Neuronal stem cell (in vitro differentiated cells): ENCODE data around the gene ALG14.
A peak's percentile ranks its signal among the peaks of the same experiment; 100 is the strongest.

Source experiments
- DNase-seq: peaks from one replicate; pipeline ENCODE4 v3.0.0-alpha.2; 2013; ENCODE audit warnings: low spot score
- H2AFZ ChIP-seq: one replicate; pipeline ENCODE4 v1.6.1; 2013; ENCODE audit warnings: mild to moderate bottlenecking, low read length, inconsistent platforms
- H2AK5ac ChIP-seq: 2 replicates; pipeline ENCODE4 v1.6.1; 2013; ENCODE audit warnings: low read depth, mild to moderate bottlenecking, inconsistent platforms, low read length, moderate library complexity, mixed read lengths
- H2BK120ac ChIP-seq: 2 replicates; pipeline ENCODE4 v1.6.1; 2013; ENCODE audit warnings: low read depth, mild to moderate bottlenecking, inconsistent platforms, low read length, moderate library complexity, mixed read lengths
- H2BK12ac ChIP-seq: one replicate; pipeline ENCODE4 v1.6.1; 2013; ENCODE audit warnings: low read length, inconsistent platforms
- H2BK15ac ChIP-seq: 2 replicates; pipeline ENCODE4 v1.6.1; 2013; ENCODE audit warnings: mild to moderate bottlenecking, low read length, inconsistent platforms, mixed read lengths
- H2BK5ac ChIP-seq: one replicate; pipeline ENCODE4 v1.6.1; 2013; ENCODE audit warnings: inconsistent platforms, mild to moderate bottlenecking, low read length, moderate library complexity
- H3K14ac ChIP-seq: one replicate; pipeline ENCODE4 v1.6.1; 2013; ENCODE audit warnings: low read length, inconsistent platforms
- H3K18ac ChIP-seq: 2 replicates; pipeline ENCODE4 v1.6.1; 2013; ENCODE audit warnings: low read length, inconsistent platforms
- H3K23ac ChIP-seq: 2 replicates; pipeline ENCODE4 v1.6.1; 2013; ENCODE audit warnings: low read depth, mild to moderate bottlenecking, mixed read lengths, low read length, inconsistent platforms; ENCODE audit not compliant: poor library complexity
- H3K27ac ChIP-seq: replicated peaks from 3 replicates; pipeline ENCODE4 v1.5.1; 2013; ENCODE audit warnings: low read length, inconsistent platforms
- H3K27me3 ChIP-seq, 3 experiments: 2 replicates each; pipeline ENCODE4 v1.6.1; 2013; ENCODE audit warnings: low read length in 3 of 3, mild to moderate bottlenecking in 2 of 3, inconsistent platforms in 1 of 3, low read depth in 1 of 3, mixed read lengths in 1 of 3, moderate library complexity in 1 of 3; ENCODE audit not compliant: control insufficient read depth in 3 of 3, insufficient read depth in 3 of 3
- H3K36me3 ChIP-seq, 2 donors: replicated peaks in 1 of 2; 2 replicates each; pipeline ENCODE4 v1.6.1; 2013; ENCODE audit warnings: low read length in 2 of 2; ENCODE audit not compliant: control insufficient read depth in 2 of 2, insufficient read depth in 2 of 2
- H3K4ac ChIP-seq: 2 replicates; pipeline ENCODE4 v1.6.1; 2013; ENCODE audit warnings: inconsistent platforms, mild to moderate bottlenecking, low read length, moderate library complexity
- H3K4me1 ChIP-seq, 2 donors: 1 replicate in 1 of 2; 2 replicates in 1 of 2; pipeline ENCODE4 v1.6.1; 2013; ENCODE audit warnings: low read length in 2 of 2, low read depth in 1 of 2; ENCODE audit not compliant: control insufficient read depth in 2 of 2, insufficient read depth in 1 of 2
- H3K4me2 ChIP-seq: one replicate; pipeline ENCODE4 v1.6.1; 2013; ENCODE audit warnings: mild to moderate bottlenecking, low read length, inconsistent platforms; ENCODE audit not compliant: insufficient read depth, poor library complexity, severe bottlenecking
- H3K4me3 ChIP-seq, 2 donors: 2 replicates each; pipeline ENCODE4 v1.5.1; 2013; ENCODE audit warnings: low read length in 2 of 2, mild to moderate bottlenecking in 2 of 2, inconsistent platforms in 1 of 2, moderate library complexity in 1 of 2
- H3K79me1 ChIP-seq: one replicate; pipeline ENCODE4 v1.6.1; 2013; ENCODE audit warnings: low read depth, mild to moderate bottlenecking, inconsistent platforms, low read length, moderate library complexity
- H3K9ac ChIP-seq: one replicate; pipeline ENCODE4 v1.6.1; 2013; ENCODE audit warnings: mild to moderate bottlenecking, low read depth, low read length, inconsistent platforms; ENCODE audit not compliant: poor library complexity
- H3K9me3 ChIP-seq, 2 donors: replicated peaks in 1 of 2; 2 replicates each; pipeline versions ENCODE3 to v1.6.1; 2013; ENCODE audit warnings: low read length in 2 of 2, mild to moderate bottlenecking in 2 of 2, inconsistent platforms in 1 of 2, low read depth in 1 of 2, mixed read lengths in 1 of 2, moderate library complexity in 1 of 2; ENCODE audit not compliant: control insufficient read depth in 2 of 2, insufficient read depth in 1 of 2
- H4K8ac ChIP-seq: one replicate; pipeline ENCODE4 v1.6.1; 2013; ENCODE audit warnings: low read depth, mild to moderate bottlenecking, inconsistent platforms, low read length, moderate library complexity
- H4K91ac ChIP-seq: one replicate; pipeline ENCODE4 v1.6.1; 2013; ENCODE audit warnings: low read length, low read depth, mild to moderate bottlenecking, inconsistent platforms; ENCODE audit not compliant: poor library complexity
- WGBS, 2 donors: extraction: QIAGEN DNeasy Blood & Tissue Kit; methylation state at CpG; one replicate each; pipeline ENCODE4 v1.1.7; 2013; ENCODE audit warnings: missing lambda C conversion rate in 2 of 2, mixed read lengths in 1 of 2; ENCODE audit not compliant: insufficient read length in 2 of 2, insufficient replicate concordance in 1 of 2; ENCODE audit errors: extremely low coverage in 2 of 2; 5-methylcytosine and 5-hydroxymethylcytosine counted together

Gene ALG14

GRCh38 chr1:94927405-94928175 lies 145.2 kb downstream of the ALG14 start:
- peaks cover 4% of the 10 kb centered on the region for H3K79me1 ChIP-seq
- no CpG with 5 or more reads among the region's 40 CpGs for WGBS, 2 donors
- peak overlapping the region; percentile 91 for H3K4me2 ChIP-seq
- peaks cover 23 to 28% of the 10 kb centered on the region in 2 donors for H3K4me1 ChIP-seq
- H3K14ac ChIP-seq, result no peak overlapping the region
- H3K27ac ChIP-seq, result peak overlapping the region; percentile 93
- H3K36me3 ChIP-seq, result peaks cover 3 to 36% of the 10 kb centered on the region in 2 donors
- H2AFZ ChIP-seq, result peak overlapping the region; percentile 80
- H3K4ac ChIP-seq, result no peak overlapping the region
- no peak overlapping the region for H4K91ac ChIP-seq
- H3K4me3 ChIP-seq, result peak overlapping the region; percentile 73 to 76
- H3K9ac ChIP-seq, result peak overlapping the region; percentile 90
- H2BK5ac ChIP-seq, result peak overlapping the region; percentile 95
- H2AK5ac ChIP-seq, result peak overlapping the region; percentile 85
- peaks cover 0 to 8% of the 10 kb centered on the region in 2 donors for H3K9me3 ChIP-seq
- H2BK120ac ChIP-seq, result peak overlapping the region; percentile 21
- no peak overlapping the region for H2BK12ac ChIP-seq
- peak overlapping the region; percentile 65 for H3K23ac ChIP-seq
- no peak overlapping the region for H4K8ac ChIP-seq
- H2BK15ac ChIP-seq, result no peak overlapping the region
- peak overlapping the region; percentile 95 for H3K18ac ChIP-seq
- DNase-seq, result peak; percentile 66
- no peaks in the 10 kb centered on the region for H3K27me3 ChIP-seq

- Histone ChIP-seq H3K27me3 (no peaks in the 10 kb centered on the region), H2AK5ac (peak within 1 kb of the TSS; percentile 99), H2AFZ (peak within 1 kb of the TSS; percentile 80), H2BK12ac (peak within 1 kb of the TSS; percentile 35), H3K18ac (peak within 1 kb of the TSS; percentile 100), H2BK5ac (peak within 1 kb of the TSS; percentile 100), H3K9me3 (peaks cover 0 to 8% of the 10 kb centered on the region in 2 donors), H2BK120ac (peak within 1 kb of the TSS; percentile 100), H3K4me2 (peak within 1 kb of the TSS; percentile 91), H3K27ac (peak within 1 kb of the TSS; percentile 99), H3K36me3 (peaks cover 3 to 37% of the 10 kb centered on the region in 2 donors), H3K4me1 (peaks cover 25 to 28% of the 10 kb centered on the region in 2 donors), H3K79me1 (peaks cover 4% of the 10 kb centered on the region), H3K4ac (peak within 1 kb of the TSS; percentile 87), H3K14ac (peak within 1 kb of the TSS; percentile 98), H4K8ac (no peak within 1 kb of the TSS), H2BK15ac (peak within 1 kb of the TSS; percentile 99), H3K23ac (peak within 1 kb of the TSS; percentile 96), H4K91ac (peak within 1 kb of the TSS; percentile 90), H3K4me3 (peak within 1 kb of the TSS; percentile 76 to 98), H3K9ac (peak within 1 kb of the TSS; percentile 96)
- no CpG with 5 or more reads among the region's 57 CpGs for WGBS, 2 donors
- peak; percentile 94 for DNase-seq
Measured at GRCh38 chr1:94926915-94927404, 145.8 kb downstream of the ALG14 start, which contains the start of gene CNN3. Gene CNN3 (minus strand): TSS chr1:94927110. CDS start chr1:94926894, 216 bp downstream.

DNA sequence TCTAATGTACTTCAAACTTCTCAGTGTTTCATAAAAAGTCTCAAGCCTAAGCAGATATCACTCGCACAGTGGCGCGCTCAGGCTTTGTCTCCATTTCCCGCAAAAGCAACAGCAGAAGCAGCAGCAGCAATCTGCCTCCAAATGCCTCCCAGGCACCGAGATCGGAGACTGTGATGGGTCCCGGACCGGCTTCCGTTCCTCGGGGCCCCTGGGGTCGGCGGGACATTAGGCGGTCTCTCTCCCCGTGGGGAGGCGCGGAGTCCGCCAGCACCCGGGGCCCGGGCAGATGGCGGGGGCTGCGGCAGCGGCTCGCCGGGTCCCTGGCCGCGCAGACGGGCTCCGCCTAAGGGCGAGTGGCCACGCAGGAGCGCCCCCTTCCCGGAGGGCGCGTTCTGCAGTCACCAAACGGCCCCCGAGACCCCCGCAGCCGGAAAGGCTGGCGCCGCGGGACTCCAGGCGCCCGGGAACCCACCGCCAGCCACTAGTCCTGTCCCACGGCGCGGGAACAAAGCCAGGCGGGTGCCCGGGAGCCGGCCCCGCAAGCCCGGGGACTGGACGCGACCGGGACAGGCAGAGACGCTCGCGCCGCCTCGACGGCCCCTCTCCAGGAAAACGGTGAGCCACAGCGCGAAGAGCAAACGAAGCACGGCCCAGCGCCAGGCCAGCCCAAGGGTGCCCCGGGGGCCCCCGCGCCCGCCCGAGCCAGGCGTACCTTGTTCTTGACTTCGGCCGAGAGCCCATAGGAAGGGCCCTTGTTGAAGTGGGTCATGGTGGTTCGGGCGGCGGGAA lies 146.4 kb downstream of the ALG14 start:
- Histone ChIP-seq H3K27me3 (no peaks in the 10 kb centered on the region), H3K9ac (peak overlapping the region; percentile 96), H3K4ac (peak overlapping the region; percentile 87), H3K9me3 (peaks cover 0 to 6% of the 10 kb centered on the region in 2 donors), H4K91ac (peak overlapping the region; percentile 90), H2AFZ (peak overlapping the region; percentile 42), H3K23ac (peak overlapping the region; percentile 96), H3K4me2 (peak overlapping the region; percentile 56), H2BK120ac (peak overlapping the region; percentile 100), H3K36me3 (peaks cover 1 to 41% of the 10 kb centered on the region in 2 donors), H3K14ac (peak overlapping the region; percentile 98), H2BK12ac (peak overlapping the region; percentile 35), H2BK15ac (peak overlapping the region; percentile 99), H3K18ac (peak overlapping the region; percentile 100), H2BK5ac (peak overlapping the region; percentile 100), H3K27ac (peak overlapping the region; percentile 99), H3K4me1 (peaks cover 26 to 28% of the 10 kb centered on the region in 2 donors), H3K79me1 (peaks cover 4% of the 10 kb centered on the region), H3K4me3 (peak overlapping the region; percentile 76 to 98), H4K8ac (no peak overlapping the region), H2AK5ac (peak overlapping the region; percentile 99)
- WGBS, 2 donors, result no CpG with 5 or more reads among the region's 78 CpGs
- DNase-seq, result peak; percentile 51
